CD8-positive, alpha-beta memory T cell (primary cell): ENCODE measurements around the gene NSUN4. TPM values are rescaled to one million over a fixed set of nuclear protein-coding genes. Genes with fewer than 3 reads are reported as not detected.
"Not testable (repeated sequence)": the region's sequence is repeated elsewhere in the genome, so short reads cannot be mapped to it uniquely, and the experiment has no call there.

Source experiments
- CTCF ChIA-PET: fragments of 350-600 bp; sonication (Branson Sonifier 250); formaldehyde crosslinking; loops from one replicate; lab custom pipeline; 2021; ENCODE audit warnings: antibody characterized with exemption; lab: Charles Lee
- POLR2A ChIA-PET: fragments of 350-600 bp; sonication (Branson Sonifier 250); formaldehyde crosslinking; loops from one replicate; lab custom pipeline; 2021; ENCODE audit warnings: antibody characterized with exemption; lab: Charles Lee
- DNase-seq, 5 donors: peaks; one replicate each; pipeline versions ENCODE4 v3.0.0 to v3.0.0-alpha.2; 2020 to 2022; ENCODE audit warnings: mixed read lengths in 1 of 5
- H3K27ac ChIP-seq: one replicate; pipeline ENCODE4 v1.7.0; 2013; ENCODE audit warnings: low read depth, mild to moderate bottlenecking, low read length, moderate library complexity
- H3K27me3 ChIP-seq: 2 replicates; pipeline ENCODE4 v1.7.0; 2013; ENCODE audit warnings: low read length, mild to moderate bottlenecking; ENCODE audit not compliant: insufficient read depth, poor library complexity, severe bottlenecking
- H3K36me3 ChIP-seq: 2 replicates; pipeline ENCODE4 v1.7.0; 2013; ENCODE audit warnings: mild to moderate bottlenecking, low read length, moderate library complexity; ENCODE audit not compliant: insufficient read depth
- H3K4me1 ChIP-seq: 2 replicates; pipeline ENCODE4 v1.7.0; 2013; ENCODE audit warnings: mild to moderate bottlenecking, low read length, moderate library complexity; ENCODE audit not compliant: insufficient read depth
- H3K4me3 ChIP-seq: 2 replicates; pipeline ENCODE4 v1.7.0; 2013; ENCODE audit warnings: mild to moderate bottlenecking, low read length
- H3K9me3 ChIP-seq: 2 replicates; pipeline ENCODE4 v1.7.0; 2013; ENCODE audit warnings: mild to moderate bottlenecking, low read length
- H3K27ac Mint-ChIP-seq, 8 donors: one replicate each; pipeline ENCODE4 v1.8.0; 2020 to 2021; ENCODE audit warnings: mixed read lengths in 8 of 8, mild to moderate bottlenecking in 6 of 8, inconsistent platforms in 3 of 8, moderate library complexity in 3 of 8
- H3K27me3 Mint-ChIP-seq, 2 donors: one replicate each; pipeline ENCODE4 v1.8.0; 2020 to 2021; ENCODE audit warnings: mixed read lengths in 2 of 2, mild to moderate bottlenecking in 1 of 2, moderate library complexity in 1 of 2
- H3K36me3 Mint-ChIP-seq, 3 donors: one replicate each; pipeline ENCODE4 v1.8.0; 2020 to 2021; ENCODE audit warnings: mixed read lengths in 3 of 3, inconsistent platforms in 1 of 3, mild to moderate bottlenecking in 1 of 3
- H3K4me1 Mint-ChIP-seq, 3 donors: one replicate each; pipeline ENCODE4 v1.8.0; 2020 to 2021; ENCODE audit warnings: mixed read lengths in 3 of 3, inconsistent platforms in 1 of 3, mild to moderate bottlenecking in 1 of 3
- H3K4me3 Mint-ChIP-seq, 7 donors: one replicate each; pipeline ENCODE4 v1.8.0; 2020 to 2021; ENCODE audit warnings: mixed read lengths in 7 of 7, mild to moderate bottlenecking in 6 of 7, moderate library complexity in 4 of 7, inconsistent platforms in 2 of 7
- H3K9me3 Mint-ChIP-seq, 5 donors: one replicate each; pipeline ENCODE4 v1.8.0; 2020 to 2022; ENCODE audit warnings: mixed read lengths in 5 of 5, mild to moderate bottlenecking in 3 of 5, moderate library complexity in 2 of 5, inconsistent platforms in 1 of 5
- polyA plus RNA-seq: library from polyadenylated mRNA; unstranded; fragments of 300-500 nt; fragmentation: Illumina TruSeq; gene quantifications from one replicate; pipeline ENCODE4 v1.2.3, GENCODE V29; 2021
- total RNA-seq, 2 experiments: library from RNA; stranded (reverse); gene quantifications; one replicate each; pipeline ENCODE4 v1.2.3, GENCODE V29; 2021

Gene NSUN4
- total and polyA plus RNA-seq, 3 experiments from 2014 or later: 14.5 to 32.4 (median 29.5) TPM

GRCh38 chr1:46364612-46365011 is 24.0 kb downstream of the NSUN4 start:
- DNase-seq: no peak
- Histone ChIP-seq H3K27ac (no peak overlapping the region), H3K4me1 (no peaks in the 10 kb centered on the region), H3K9me3 (no peaks in the 10 kb centered on the region), H3K4me3 (no peak overlapping the region), H3K36me3 (peaks cover 16% of the 10 kb centered on the region), H3K27me3 (no peaks in the 10 kb centered on the region)
- ChIA-PET POLR2A (no interaction called here), CTCF (interaction anchor here (3.3 kb wide), 1 partner anchor 17 kb away, joined by 9 read pairs; no protein-coding TSS in a partner anchor)
- Mint-ChIP-seq H3K36me3 (peaks cover 9 to 76% (median 32%) of the 10 kb centered on the region in 3 donors), H3K9me3 (no peaks in the 10 kb centered on the region), H3K27ac (no peak overlapping the region), H3K27me3 (no peaks in the 10 kb centered on the region), H3K4me1 (no peaks in the 10 kb centered on the region), H3K4me3 (no peak overlapping the region)

GRCh38 chr1:46365796-46366195 is 25.2 kb downstream of the NSUN4 start:
- CTCF ChIA-PET: interaction anchor here (3.3 kb wide), 1 partner anchor 19 kb away, joined by 9 read pairs; no protein-coding TSS in a partner anchor
- DNase-seq, H3K4me3 ChIP-seq, H3K27me3 ChIP-seq, H3K27ac Mint-ChIP-seq, H3K27ac ChIP-seq, H3K9me3 ChIP-seq, H3K4me1 ChIP-seq, H3K9me3 Mint-ChIP-seq, H3K4me1 Mint-ChIP-seq, H3K27me3 Mint-ChIP-seq, POLR2A ChIA-PET, H3K4me3 Mint-ChIP-seq: not testable (repeated sequence)
- H3K36me3 ChIP-seq: peaks cover 16% of the 10 kb centered on the region
- peaks cover 4 to 77% (median 32%) of the 10 kb centered on the region in 3 donors for H3K36me3 Mint-ChIP-seq

- POLR2A ChIA-PET: no interaction called here
- Histone ChIP-seq H3K27ac (no peak overlapping the region), H3K4me1 (no peaks in the 10 kb centered on the region), H3K4me3 (no peak overlapping the region), H3K9me3 (no peaks in the 10 kb centered on the region), H3K36me3 (peaks cover 10% of the 10 kb centered on the region), H3K27me3 (no peaks in the 10 kb centered on the region)
- Mint-ChIP-seq H3K9me3 (no peaks in the 10 kb centered on the region), H3K4me3 (no peak overlapping the region), H3K27ac (peak overlapping the region in 4 of 8 donors; percentile 47 to 71 (median 61)), H3K36me3 (peaks cover 3 to 69% (median 26%) of the 10 kb centered on the region in 3 donors), H3K4me1 (no peaks in the 10 kb centered on the region), H3K27me3 (no peaks in the 10 kb centered on the region)
- CTCF ChIA-PET: interaction anchor here (3.3 kb wide), 1 partner anchor 20 kb away, joined by 9 read pairs; no protein-coding TSS in a partner anchor
- DNase-seq: no peak
Measured at GRCh38 chr1:46367072-46367471, 26.5 kb downstream of the NSUN4 start.

- H3K27me3 Mint-ChIP-seq, POLR2A ChIA-PET, H3K4me3 Mint-ChIP-seq, H3K4me1 ChIP-seq, H3K4me3 ChIP-seq, H3K9me3 ChIP-seq, CTCF ChIA-PET, H3K27ac ChIP-seq, H3K27me3 ChIP-seq, H3K4me1 Mint-ChIP-seq, DNase-seq, H3K36me3 ChIP-seq, H3K9me3 Mint-ChIP-seq: not testable (repeated sequence)
- H3K27ac Mint-ChIP-seq: peak overlapping the region in 1 of 8 donors; percentile 63
- H3K36me3 Mint-ChIP-seq: peaks cover under 1 to 67% (median 27%) of the 10 kb centered on the region in 3 donors
Measured at GRCh38 chr1:46367701-46368100, 27.1 kb downstream of the NSUN4 start.

GRCh38 chr1:46368791-46369190 is 28.2 kb downstream of the NSUN4 start:
- DNase-seq: no peak
- Mint-ChIP-seq H3K9me3 (no peaks in the 10 kb centered on the region), H3K4me3 (no peak overlapping the region), H3K27ac (peak overlapping the region in 4 of 8 donors; percentile 6 to 32 (median 19)), H3K27me3 (no peaks in the 10 kb centered on the region), H3K36me3 (peaks cover 4 to 64% (median 26%) of the 10 kb centered on the region in 3 donors), H3K4me1 (no peaks in the 10 kb centered on the region)
- CTCF ChIA-PET: no interaction called here
- H3K9me3 ChIP-seq: no peaks in the 10 kb centered on the region
- H3K4me1 ChIP-seq: no peaks in the 10 kb centered on the region
- POLR2A ChIA-PET: no interaction called here
- no peaks in the 10 kb centered on the region for H3K27me3 ChIP-seq
- H3K4me3 ChIP-seq: no peak overlapping the region
- no peaks in the 10 kb centered on the region for H3K36me3 ChIP-seq
- no peak overlapping the region for H3K27ac ChIP-seq

- no peaks in the 10 kb centered on the region for H3K9me3 Mint-ChIP-seq
- peak overlapping the region in 4 of 8 donors; percentile 11 to 94 (median 33) for H3K27ac Mint-ChIP-seq
- H3K4me1 Mint-ChIP-seq: no peaks in the 10 kb centered on the region
- Histone ChIP-seq H3K27ac (no peak overlapping the region), H3K4me3 (no peak overlapping the region), H3K9me3 (no peaks in the 10 kb centered on the region), H3K36me3 (no peaks in the 10 kb centered on the region), H3K4me1 (no peaks in the 10 kb centered on the region), H3K27me3 (no peaks in the 10 kb centered on the region)
- CTCF ChIA-PET: no interaction called here
- no peak overlapping the region for H3K4me3 Mint-ChIP-seq
- DNase-seq: no peak
- H3K36me3 Mint-ChIP-seq: peaks cover 4 to 60% (median 25%) of the 10 kb centered on the region in 3 donors
- POLR2A ChIA-PET: no interaction called here
- no peaks in the 10 kb centered on the region for H3K27me3 Mint-ChIP-seq
Measured at GRCh38 chr1:46369542-46370213, 29.1 kb downstream of the NSUN4 start.

- Histone ChIP-seq H3K27me3 (no peaks in the 10 kb centered on the region), H3K9me3 (no peaks in the 10 kb centered on the region), H3K27ac (no peak overlapping the region), H3K4me1 (no peaks in the 10 kb centered on the region), H3K4me3 (no peak overlapping the region), H3K36me3 (no peaks in the 10 kb centered on the region)
- Mint-ChIP-seq H3K4me1 (no peaks in the 10 kb centered on the region), H3K4me3 (no peak overlapping the region), H3K9me3 (no peaks in the 10 kb centered on the region), H3K36me3 (peaks cover 4 to 55% (median 21%) of the 10 kb centered on the region in 3 donors), H3K27ac (peak overlapping the region in 3 of 8 donors; percentile 23 to 94 (median 43)), H3K27me3 (no peaks in the 10 kb centered on the region)
- ChIA-PET CTCF (no interaction called here), POLR2A (no interaction called here)
- DNase-seq: no peak
Measured at GRCh38 chr1:46370214-46370633, 29.6 kb downstream of the NSUN4 start.

- Histone ChIP-seq H3K36me3 (no peaks in the 10 kb centered on the region), H3K27ac (no peak overlapping the region), H3K9me3 (no peaks in the 10 kb centered on the region), H3K4me1 (no peaks in the 10 kb centered on the region), H3K27me3 (no peaks in the 10 kb centered on the region), H3K4me3 (no peak overlapping the region)
- H3K4me1 Mint-ChIP-seq: no peaks in the 10 kb centered on the region
- no peaks in the 10 kb centered on the region for H3K27me3 Mint-ChIP-seq
- ChIA-PET POLR2A (no interaction called here), CTCF (no interaction called here)
- H3K4me3 Mint-ChIP-seq: no peak overlapping the region
- H3K36me3 Mint-ChIP-seq: peaks cover 4 to 39% (median 23%) of the 10 kb centered on the region in 3 donors
- DNase-seq: no peak
- H3K9me3 Mint-ChIP-seq: no peaks in the 10 kb centered on the region
- no peak overlapping the region for H3K27ac Mint-ChIP-seq
Measured at GRCh38 chr1:46372431-46372830, 31.8 kb downstream of the NSUN4 start.
